Colon (tissue), 2 donors: Measurements from ENCODE around the gene KDM3A.
"Not testable (repeated sequence)": the region's sequence is repeated elsewhere in the genome, so short reads cannot be mapped to it uniquely, and the experiment has no call there.

Source experiments
- FAIRE-seq: peaks from 2 replicates; lab custom pipeline; 2012; peaks lifted over from hg19 to GRCh38; lab: Jason Lieb, UNC
- donor health status: control.
- donor health status: control.

The KDM3A gene

DNA sequence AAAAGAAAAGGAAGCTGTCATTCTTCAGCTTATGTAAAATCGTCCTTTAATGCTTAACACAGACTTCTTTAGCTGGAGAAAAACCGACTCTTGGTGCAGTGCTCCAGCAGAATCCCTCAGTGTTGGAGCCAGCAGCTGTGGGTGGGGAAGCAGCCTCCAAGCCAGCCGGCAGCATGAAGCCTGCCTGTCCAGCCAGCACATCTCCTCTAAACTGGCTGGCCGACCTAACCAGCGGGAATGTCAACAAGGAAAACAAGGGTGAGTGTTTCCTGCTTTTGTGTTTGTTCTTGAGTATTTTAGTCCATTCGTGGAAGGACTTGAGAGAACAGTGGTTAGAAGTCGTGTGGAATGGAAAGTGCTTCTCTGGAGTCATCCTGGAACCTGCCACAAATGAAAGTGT lies 38.9 kb downstream of the KDM3A start:
- FAIRE-seq, result no peak

DNA sequence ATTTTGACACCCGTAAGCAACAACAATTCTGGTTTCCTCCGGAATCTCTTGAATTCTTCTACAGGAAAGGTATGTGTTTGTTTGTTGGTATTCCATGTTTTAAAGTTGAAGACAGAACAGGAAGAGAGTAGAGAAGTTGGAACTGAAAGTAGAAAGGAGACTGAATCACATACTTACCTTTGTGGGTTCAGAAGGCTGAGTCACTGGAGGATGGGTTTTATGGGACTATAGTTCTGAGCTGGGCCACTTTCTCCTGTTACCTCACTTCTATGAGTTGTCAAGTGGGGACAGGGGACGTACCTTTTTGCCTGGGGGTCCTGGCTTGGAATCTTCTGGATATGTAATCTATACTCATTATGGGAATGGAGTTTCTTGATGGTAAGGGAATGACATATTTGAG lies 40.9 kb downstream of the KDM3A start:
- no peak for FAIRE-seq

DNA sequence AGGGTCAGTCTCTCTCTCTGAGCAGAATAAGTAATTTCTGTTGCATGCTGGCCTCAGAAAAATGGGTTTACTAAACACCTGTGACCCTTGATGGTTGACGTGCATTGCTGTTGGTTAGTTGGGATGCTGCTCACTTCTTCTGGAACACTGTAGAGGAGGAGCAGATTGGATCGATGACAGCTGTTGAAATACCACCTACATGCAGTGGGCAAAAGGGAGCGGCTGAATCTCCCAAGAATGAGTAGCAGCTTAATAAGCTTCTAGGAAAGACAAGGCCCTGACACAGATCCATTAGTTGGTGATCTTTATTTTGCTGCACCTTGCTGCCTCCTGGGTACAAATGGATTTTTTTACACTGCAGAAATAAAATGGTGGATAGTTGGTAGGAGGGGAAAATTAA lies 43.2 kb downstream of the KDM3A start:
- FAIRE-seq, result no peak

DNA sequence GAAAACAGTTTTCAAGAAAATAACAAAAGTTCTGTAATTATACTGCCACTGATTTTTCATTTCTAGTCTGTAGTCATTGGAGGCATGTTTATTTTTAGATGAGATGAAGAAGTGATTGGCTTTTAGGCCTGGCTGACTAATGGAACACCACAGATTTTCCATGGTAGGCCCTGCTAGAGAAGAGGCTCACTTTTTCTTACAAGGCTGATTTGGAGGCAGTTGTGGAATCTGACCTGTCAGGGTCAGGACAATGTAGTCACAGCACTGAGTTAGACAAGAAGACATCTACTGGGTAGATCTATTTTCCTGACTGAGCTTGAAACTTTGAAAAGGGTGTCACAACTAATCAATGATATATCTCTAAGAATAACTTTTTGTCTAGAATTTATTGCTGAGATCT lies 43.9 kb downstream of the KDM3A start:
- no peak for FAIRE-seq

DNA sequence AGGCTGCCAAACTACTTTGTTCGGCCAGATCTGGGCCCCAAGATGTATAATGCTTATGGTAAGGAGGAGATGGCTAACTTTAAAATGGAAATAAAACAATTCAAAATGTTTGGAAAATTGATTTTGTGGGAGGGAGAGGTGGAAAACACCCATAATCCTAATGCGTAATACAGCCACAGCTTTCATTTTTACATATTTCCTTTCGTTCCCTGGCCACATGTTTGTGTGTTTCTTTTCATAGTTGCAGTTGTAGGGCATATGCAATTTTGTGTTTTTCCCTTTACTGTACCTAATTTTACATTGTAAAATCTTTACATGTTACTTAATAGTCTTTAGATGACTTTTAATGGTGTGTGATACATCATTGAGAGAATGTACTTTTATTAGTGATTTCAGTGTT lies 44.6 kb downstream of the KDM3A start:
- FAIRE-seq, result no peak

DNA sequence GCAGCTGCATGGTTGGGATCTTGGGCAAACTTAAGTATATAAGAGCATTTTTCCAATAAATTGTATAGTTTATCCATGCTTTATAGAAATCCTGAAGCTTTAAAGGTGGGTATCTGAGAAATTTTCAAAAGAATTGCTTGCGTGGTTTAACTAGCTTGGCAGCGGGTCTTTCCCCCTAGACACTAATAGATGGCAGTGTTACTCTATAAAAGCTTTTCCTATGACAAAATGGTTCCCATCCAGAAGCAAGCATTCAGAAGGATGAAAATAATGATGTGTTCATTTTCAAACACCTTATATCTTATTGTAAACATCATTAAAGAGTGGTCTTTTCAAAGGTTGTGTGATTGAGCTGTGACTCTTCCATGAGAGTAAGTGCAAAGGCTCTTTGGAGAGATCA lies 45.9 kb downstream of the KDM3A start:
- no peak for FAIRE-seq

DNA sequence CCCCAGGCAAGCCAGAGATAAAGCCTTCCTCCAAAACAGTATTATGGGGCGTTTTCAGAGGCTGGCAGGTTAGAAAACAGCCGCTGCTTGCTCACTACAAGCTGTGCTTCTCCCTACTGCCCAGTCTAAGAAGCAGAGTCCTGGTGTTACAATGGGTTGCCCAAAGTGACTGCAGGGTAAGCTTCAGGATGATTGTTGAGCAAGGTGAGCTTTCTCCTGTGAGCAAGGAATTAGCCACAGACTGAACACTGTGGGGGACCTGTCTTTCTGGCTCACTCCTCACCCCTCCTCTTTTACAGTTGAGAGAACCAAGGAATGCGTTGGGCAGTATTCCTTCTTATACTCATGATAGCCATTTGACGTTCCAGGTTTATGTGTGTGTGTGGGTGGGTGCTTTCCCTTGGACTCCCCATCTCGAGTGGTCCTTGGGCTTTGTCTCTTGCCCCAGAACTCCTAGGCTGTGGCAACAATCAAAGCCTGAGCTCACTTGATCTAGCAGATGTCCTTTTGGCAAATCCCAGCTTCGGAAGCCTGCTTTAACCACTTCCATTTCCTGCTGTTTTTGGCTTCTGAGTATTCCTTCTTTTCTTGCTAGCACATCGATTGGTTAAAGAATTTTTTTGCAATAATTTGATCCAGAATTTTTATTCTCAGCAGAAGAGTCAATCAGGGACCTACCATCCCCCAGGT lies 47.5 kb downstream of the KDM3A start:
- FAIRE-seq, result no peak

DNA sequence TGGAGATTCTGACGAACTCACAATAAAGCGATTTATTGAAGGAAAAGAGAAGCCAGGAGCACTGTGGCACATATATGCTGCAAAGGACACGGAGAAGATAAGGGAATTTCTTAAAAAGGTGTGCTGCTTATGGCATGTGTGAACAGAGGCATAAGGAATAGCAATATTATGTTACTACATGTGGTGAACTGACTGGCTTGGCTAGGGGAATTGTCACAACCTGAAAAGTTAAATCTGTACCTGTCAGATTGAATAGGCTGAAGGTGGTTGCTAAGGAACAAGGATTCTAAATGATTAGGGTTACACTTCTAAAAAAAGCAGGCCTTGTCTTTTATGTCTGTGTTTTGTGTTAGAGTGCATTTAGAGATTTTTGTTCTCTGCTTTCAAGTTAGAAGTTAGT lies 48.4 kb downstream of the KDM3A start:
- FAIRE-seq, result no peak

DNA sequence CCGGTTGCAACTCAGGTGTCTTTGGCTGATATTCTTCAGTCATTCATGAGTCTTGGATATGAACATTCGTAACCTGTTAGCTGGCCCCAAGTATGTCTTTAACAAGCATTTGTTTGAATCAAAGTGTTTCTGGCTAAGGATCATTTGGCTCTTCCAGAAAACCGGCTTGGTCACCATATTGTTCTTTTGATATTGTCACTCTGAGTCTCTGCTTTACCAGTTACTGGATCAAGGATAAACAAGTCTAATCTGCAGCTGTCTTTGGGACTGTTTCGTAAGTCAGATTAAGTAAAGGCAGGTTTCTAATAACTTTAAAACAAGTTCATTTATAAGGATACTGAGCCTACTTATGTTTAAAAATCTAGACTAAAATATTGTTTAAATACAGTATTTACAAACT lies 49.1 kb downstream of the KDM3A start:
- no peak for FAIRE-seq

DNA sequence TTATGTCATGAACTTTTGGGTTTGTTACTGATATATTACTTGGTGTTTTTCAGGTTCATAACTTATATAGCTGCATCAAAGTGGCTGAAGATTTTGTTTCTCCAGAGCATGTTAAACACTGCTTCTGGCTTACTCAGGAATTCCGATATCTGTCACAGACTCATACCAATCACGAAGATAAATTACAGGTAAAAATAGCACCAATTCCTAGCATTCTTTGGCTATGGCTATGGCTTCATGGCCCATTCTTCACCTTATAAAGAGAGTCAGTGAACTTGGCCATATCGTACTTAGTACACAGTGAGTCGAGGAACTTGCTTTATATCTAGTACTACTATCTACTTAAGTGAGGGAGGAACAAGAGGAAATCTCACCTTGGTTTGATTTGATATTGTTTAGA lies 49.9 kb downstream of the KDM3A start:
- no peak for FAIRE-seq

DNA sequence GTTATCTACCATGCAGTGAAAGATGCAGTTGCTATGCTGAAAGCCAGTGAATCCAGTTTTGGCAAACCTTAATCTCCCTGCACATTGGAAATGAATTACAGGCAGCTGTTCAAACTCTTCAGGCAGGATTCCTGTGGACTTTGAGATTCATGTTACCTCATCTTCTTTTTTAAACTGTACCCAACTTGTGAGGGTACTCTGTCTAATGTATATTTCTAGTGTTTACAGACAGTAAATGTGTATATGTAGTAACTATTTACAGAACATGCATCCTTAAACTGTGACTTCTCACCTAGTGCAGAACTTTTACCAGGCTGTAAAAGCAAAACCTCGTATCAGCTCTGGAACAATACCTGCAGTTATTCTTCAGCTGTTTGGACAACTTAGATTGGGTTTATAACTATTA lies 50.9 kb downstream of the KDM3A start:
- FAIRE-seq, result no peak

DNA sequence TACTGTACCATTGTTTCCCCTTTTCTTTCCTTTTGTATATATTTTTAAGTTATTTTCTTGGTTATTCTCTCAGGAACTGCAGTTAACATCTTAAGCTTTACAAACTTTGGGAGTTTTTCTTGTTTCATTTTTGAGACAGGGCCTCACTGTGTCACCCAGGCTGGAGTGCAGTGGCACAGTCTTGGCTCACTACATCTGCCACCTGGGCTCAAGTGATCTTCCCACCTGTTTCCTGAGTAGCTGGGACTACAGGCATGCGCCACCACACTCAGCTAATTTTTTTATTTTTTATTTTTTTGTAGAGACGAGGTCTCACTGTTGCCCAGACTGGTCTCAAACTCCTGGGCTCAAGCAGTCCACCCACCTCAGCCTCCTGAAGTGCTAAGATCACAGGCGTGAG lies 55.2 kb downstream of the KDM3A start:
- not testable (repeated sequence) for FAIRE-seq

DNA sequence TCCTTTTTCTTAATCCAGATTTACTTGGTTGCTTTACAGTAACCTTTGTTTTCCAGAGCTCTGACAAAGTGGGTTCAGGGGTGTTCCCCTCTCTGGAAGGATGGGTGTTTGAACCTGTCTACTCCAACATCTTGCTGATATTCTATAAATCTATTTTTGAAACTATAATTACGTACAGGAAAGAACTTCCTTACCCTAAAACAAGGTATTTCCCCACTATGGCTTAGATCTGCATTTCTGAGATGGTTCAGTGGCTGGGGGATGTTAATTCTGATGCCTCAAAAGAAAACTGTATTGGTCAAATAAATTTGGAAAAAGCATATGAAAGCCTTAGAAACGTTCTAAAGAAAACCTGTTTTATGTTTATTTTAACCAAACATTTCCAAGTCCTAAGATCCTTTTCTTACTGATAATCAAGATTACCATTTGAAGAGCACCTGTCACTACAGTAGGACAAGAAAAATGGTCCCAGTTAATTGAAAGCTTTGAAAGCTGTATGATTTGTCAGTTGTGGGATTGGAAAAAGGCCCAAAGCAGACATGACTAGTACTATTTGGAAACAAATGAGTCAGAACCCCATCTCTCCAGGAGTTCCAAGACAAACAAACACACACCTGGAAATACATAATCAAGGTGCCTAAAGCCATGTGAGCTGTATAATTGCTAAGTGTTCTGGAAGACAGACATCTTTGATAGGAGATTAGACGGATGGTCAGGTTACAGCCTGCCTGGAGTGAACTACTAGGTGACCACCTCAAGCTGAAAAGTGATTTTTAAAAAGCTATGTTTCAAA lies 57.5 kb downstream of the KDM3A start:
- no peak for FAIRE-seq

DNA sequence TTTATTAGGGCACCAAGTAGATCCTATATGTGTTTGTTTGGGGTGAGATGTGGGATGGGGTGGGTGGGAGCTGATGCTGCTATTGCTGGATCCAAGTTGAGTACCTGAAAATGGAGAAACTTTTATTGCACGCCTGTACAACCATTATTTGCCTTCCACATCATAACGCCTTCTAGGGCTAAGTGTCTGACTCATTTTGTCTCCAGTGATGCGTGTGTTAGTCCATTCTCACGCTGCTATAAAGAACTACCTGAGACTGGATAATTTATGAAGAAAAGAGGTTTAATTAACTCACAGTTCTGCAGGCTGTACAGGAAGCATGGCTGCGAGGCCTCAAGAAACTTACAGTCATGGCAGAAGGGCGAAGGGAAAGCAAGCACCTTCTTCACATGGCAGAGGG lies 58.2 kb downstream of the KDM3A start:
- FAIRE-seq, result no peak

DNA sequence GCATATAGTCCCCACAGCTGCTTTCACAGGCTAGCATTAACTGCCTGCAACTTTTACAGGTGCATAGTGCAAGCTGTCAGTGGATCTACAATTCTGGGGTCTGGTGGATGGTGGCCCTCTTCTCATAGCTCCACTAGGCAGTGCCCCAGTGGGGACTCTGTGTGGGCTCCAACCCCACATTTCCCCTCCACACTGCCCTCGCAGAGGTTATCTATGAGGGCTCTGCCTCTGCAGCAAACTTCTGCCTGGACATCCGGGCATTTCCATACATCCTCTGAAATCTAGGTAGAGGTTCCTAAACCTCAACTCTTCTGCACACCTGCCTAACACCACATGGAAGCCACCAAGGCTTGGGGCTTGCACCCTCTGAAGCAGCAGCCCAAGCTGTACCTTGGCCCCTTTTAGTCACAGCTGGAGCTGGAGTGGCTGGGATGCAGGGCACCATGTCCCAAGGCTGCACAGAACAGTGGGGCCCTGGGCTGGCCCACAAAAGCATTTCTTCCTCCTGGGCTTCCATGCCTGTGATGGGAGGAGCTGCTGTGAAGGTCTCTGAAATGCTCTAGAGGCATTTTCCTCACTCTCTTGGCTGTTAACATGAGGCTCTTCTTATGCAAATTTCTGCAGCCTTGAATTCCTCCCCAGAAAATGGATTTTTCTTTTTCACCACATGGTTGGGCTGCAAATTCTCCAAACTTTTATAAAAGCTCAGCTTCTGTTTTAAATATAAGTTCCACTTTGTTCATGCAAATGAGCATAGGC lies 59.3 kb downstream of the KDM3A start:
- no peak for FAIRE-seq

DNA sequence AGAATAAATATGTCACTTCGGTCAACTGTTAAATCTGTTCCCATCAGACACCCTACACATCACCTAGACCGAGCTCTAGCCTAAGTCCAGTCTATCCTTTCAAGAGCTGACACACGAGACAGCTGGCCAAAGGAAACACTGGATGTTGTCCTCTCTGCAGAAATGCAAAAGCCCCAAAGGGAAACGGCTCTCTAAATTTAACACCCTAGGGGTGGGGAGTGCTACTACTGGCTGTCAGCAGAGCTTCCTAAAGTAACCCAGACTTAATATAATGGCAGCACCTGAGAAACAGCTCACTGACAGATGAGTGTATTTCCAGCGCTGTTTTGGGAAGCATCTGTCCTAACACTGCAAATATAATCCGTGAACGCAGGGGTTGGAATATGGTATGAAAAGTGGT lies 66.4 kb downstream of the KDM3A start:
- FAIRE-seq, result no peak

DNA sequence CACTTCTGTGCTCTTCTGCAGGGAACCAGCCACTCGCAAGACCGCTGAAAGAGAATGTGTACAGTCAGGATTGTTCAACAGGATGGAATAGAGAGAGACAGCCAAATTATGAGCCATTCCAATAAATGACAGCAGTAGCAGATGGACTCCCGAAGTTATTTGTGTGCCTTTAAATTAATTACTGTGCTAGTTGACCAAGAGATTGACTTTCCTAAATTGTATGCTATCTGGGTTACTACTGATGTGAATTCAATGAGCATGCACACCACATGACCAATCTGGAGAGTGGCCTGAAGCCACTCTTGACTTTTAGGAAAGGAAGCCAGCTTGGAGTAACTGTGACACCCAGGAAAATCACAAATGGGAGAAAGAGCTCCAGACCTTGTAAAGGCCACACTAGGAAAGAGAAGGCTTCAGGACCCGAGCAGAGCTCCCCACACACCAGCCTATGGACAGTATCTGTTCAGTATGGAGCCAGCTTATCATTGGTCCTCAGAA lies 69.3 kb downstream of the KDM3A start:
- FAIRE-seq, result no peak

DNA sequence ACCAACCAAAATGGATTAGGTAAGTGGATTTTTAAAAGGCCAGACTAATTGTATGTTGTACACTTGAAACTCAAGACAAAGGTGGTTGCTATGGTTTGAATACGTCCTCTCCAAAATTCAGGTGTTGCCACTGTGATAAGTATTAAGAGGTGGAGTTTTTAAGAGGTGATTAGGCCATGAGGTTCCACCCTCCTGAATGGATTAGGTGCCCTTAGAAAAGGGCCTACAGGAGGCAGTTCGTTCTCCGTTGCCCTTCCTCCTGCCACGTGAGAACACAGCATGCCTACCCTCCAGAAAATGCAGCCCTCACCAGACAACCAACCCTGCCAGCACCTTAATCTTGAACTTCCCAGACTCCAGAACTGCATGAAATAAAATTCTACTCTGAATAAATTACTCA lies 70.9 kb downstream of the KDM3A start:
- FAIRE-seq, result no peak

DNA sequence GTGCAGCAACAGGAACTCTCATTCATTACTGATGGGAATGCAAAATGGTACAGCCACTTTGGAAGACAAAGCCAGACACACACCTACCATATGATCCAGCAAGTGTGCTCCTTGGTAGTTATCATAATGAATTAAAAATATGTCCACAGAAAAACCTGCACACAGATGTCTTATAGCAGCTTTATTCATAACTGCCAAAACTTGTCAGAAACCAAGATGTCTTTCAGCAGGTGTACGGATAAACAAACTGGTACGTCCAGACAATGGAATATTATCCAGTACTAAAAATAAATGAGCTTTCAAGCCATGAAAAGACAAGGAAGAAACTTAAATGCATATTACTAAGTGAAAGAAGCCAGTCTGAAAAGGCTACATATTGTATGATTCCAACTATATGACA lies 71.7 kb downstream of the KDM3A start:
- no peak for FAIRE-seq

DNA sequence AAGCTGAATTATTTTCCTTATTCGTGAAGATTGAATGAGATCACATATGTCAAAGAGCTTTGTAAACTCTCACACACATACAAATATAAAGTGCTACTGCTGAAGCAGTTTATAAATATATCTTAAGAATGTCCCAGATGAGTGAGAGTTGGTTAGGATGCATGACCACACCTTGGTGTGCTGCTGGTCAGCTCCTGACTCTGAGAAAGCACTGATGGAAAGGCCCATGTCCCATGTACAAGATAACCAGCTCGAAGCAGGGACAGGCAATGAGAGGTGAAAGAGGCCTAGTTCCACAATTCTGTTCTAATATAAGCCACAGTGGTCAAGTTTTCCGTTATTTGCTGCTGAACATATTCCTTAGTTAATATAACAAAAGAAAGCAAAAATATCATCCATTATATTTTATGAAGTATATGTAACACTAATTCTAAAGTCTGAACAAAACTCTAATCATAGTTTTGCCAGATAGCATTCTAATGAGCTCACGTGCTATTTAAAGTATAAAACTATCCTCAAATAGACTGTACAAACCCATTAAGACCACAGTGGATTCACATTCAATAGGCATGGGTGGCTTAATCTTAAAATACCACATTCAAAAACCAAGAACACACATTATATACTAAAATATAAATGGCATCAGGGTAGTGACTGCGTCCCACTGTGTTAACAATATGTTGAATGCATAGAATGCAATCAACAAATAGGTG lies 72.9 kb downstream of the KDM3A start:
- no peak for FAIRE-seq

DNA sequence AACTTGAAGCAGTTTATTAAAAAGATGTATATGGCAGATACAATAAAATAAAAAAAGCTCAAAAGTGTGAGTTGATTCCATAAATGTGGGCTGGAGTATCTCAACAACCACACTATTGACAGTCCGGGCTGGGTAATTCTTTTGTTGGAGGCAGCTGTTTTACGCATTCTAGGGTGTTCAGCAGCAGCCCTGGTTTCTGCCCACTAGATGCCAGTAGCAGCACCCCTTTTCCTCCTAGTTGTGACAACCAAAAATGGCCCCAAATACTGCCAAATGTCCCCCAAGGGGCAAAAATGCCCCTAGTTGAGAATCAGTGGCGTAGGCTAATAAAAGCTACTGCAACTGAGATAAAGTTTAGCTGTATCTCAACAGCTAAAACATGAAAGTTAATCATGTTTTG lies 77.3 kb downstream of the KDM3A start:
- FAIRE-seq, result no peak

DNA sequence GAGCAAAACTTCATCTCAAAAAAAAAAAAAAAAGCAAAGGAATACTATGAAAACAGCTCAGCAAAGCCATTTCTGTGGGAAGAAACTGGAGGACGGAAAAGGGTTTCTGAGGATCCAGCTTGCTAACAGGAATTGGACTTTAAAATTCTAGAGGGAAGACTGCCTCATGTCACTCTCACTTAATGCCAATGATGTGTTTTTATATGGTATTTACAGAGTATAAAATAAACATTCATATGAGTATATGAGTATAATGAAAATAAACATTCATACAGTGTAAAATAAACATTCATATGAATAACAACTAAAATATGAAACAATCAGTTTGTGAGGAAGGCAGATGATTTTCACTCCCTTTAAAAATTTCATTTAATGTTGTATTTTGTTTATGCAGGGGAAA lies 78.2 kb downstream of the KDM3A start:
- no peak for FAIRE-seq
